Sigmoid colon (tissue), 7 donors: ENCODE data around the gene CYP2D6. TPM values are rescaled to one million over a fixed set of nuclear protein-coding genes. Genes with fewer than 3 reads are reported as not detected.

Experiments used
- DNase-seq: peaks from one replicate; pipeline ENCODE4 v3.0.0-alpha.2; 2019
- H3K27ac ChIP-seq, 4 donors: fragments of 200-600 bp; sonication (generic); one replicate each; pipeline ENCODE4 v1.5.1; 2016 to 2019; ENCODE audit warnings: mild to moderate bottlenecking in 1 of 4
- H3K27me3 ChIP-seq, 3 donors: fragments of 200-600 bp; sonication (generic); one replicate each; pipeline ENCODE4 v1.5.1; 2019; ENCODE audit warnings: mild to moderate bottlenecking in 1 of 3
- H3K36me3 ChIP-seq, 4 donors: fragments of 200-600 bp; sonication (generic); one replicate each; pipeline ENCODE4 v1.5.1; 2016 to 2019
- H3K4me1 ChIP-seq, 4 donors: fragments of 200-600 bp; sonication (generic); one replicate each; pipeline ENCODE4 v1.5.1; 2017 to 2019
- H3K4me3 ChIP-seq, 4 donors: fragments of 200-600 bp; sonication (generic); one replicate each; pipeline ENCODE4 v1.5.1; 2017 to 2019; ENCODE audit warnings: mild to moderate bottlenecking in 2 of 4, moderate library complexity in 1 of 4
- H3K9me3 ChIP-seq, 4 donors: fragments of 200-600 bp in 3 of 4; sonication (generic) in 3 of 4; one replicate each; pipeline versions ENCODE4 v1.5.1 to v1.6.1; 2013 to 2019
- EP300 ChIP-seq, 4 donors: sonication (generic); formaldehyde crosslinking; IDR thresholded peaks; one replicate each; pipeline ENCODE4 v1.6.1; 2017; ENCODE audit warnings: antibody characterized with exemption in 4 of 4
- POLR2A ChIP-seq, 2 donors: fragments of 450-650 bp; IDR thresholded peaks; one replicate each; pipeline ENCODE4 v1.6.1; 2016; ENCODE audit warnings: antibody characterized with exemption in 2 of 2, mild to moderate bottlenecking in 2 of 2, moderate library complexity in 2 of 2
- POLR2AphosphoS5 ChIP-seq, 4 donors: sonication (generic); formaldehyde crosslinking; IDR thresholded peaks; one replicate each; pipeline ENCODE4 v1.6.1; 2017; ENCODE audit warnings: antibody characterized with exemption in 4 of 4
- WGBS, 2 donors: extraction: QIAGEN DNeasy Blood & Tissue Kit; methylation state at CpG; one replicate each; pipeline ENCODE4 v1.1.7; 2013; 5-methylcytosine and 5-hydroxymethylcytosine counted together
- intact Hi-C: fragments of 100-400 bp; cut with DNase I; formaldehyde crosslinking; loops from one replicate; pipeline ENCODE4 v1.15.1; 2023
- polyA plus RNA-seq, 3 donors: library from polyadenylated mRNA; stranded (reverse); fragments of 200-250 nt; gene quantifications; one replicate each; pipeline ENCODE4 v1.2.3, GENCODE V29; 2013
- total RNA-seq, 4 donors: library from RNA; depleted of rRNA; stranded (reverse); fragments of >200 nt; gene quantifications; one replicate each; pipeline ENCODE4 v1.1.0, GENCODE V29; 2016
- TF ChIP-seq, protein P1 (sequence below), 4 experiments: fragments of 450-650 bp in 3 of 4; fragments of 200-600 bp in 1 of 4; IDR thresholded peaks; one replicate each; pipeline ENCODE4 v1.5.1; 2016 to 2019; ENCODE audit warnings: antibody characterized with exemption in 4 of 4, mild to moderate bottlenecking in 3 of 4, moderate library complexity in 2 of 4
- donor health status: healthy with polysubstance abuse.
- donor health status: Bipolar disorder and iron deficiency.
- donor health status: healthy.

CYP2D6 gene
- total and polyA plus RNA-seq, 7 donors: 0.36 to 3.7 (median 1.2) TPM; not detected in 3

GRCh38 chr22:42174062-42174461 lies 43.5 kb upstream of the CYP2D6 start:
- H3K4me1 ChIP-seq: peaks cover 0 to 38% (median 21%) of the 10 kb centered on the region in 4 donors
- no peaks in the 10 kb centered on the region for H3K27me3 ChIP-seq
- intact Hi-C loops: no loop called here
- TF ChIP-seq POLR2AphosphoS5 (IDR thresholded peaks at IDR 0.05) (no peak), EP300 (IDR thresholded peaks at IDR 0.05) (no peak), POLR2A (IDR thresholded peaks at IDR 0.05) (no peak)
- TF ChIP-seq, protein P1, sequence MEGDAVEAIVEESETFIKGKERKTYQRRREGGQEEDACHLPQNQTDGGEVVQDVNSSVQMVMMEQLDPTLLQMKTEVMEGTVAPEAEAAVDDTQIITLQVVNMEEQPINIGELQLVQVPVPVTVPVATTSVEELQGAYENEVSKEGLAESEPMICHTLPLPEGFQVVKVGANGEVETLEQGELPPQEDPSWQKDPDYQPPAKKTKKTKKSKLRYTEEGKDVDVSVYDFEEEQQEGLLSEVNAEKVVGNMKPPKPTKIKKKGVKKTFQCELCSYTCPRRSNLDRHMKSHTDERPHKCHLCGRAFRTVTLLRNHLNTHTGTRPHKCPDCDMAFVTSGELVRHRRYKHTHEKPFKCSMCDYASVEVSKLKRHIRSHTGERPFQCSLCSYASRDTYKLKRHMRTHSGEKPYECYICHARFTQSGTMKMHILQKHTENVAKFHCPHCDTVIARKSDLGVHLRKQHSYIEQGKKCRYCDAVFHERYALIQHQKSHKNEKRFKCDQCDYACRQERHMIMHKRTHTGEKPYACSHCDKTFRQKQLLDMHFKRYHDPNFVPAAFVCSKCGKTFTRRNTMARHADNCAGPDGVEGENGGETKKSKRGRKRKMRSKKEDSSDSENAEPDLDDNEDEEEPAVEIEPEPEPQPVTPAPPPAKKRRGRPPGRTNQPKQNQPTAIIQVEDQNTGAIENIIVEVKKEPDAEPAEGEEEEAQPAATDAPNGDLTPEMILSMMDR (IDR thresholded peaks at IDR 0.05): no peak
- DNase-seq: no peak
- H3K4me3 ChIP-seq: no peak overlapping the region
- no peaks in the 10 kb centered on the region for H3K36me3 ChIP-seq
- no peak overlapping the region for H3K27ac ChIP-seq
- no peaks in the 10 kb centered on the region for H3K9me3 ChIP-seq
- 59 to 87% methylated on average over 4 of the region's 4 CpGs for WGBS, 2 donors

GRCh38 chr22:42173183-42173926 lies 42.7 kb upstream of the CYP2D6 start:
- no peaks in the 10 kb centered on the region for H3K9me3 ChIP-seq
- intact Hi-C loops: no loop called here
- no peak overlapping the region for H3K4me3 ChIP-seq
- H3K36me3 ChIP-seq: peaks cover 0 to 4% (median 1%) of the 10 kb centered on the region in 4 donors
- H3K27me3 ChIP-seq: no peaks in the 10 kb centered on the region
- no peak for DNase-seq
- H3K27ac ChIP-seq: no peak overlapping the region
- peaks cover 0 to 38% (median 21%) of the 10 kb centered on the region in 4 donors for H3K4me1 ChIP-seq
- 76 to 82% methylated on average over 6 of the region's 6 CpGs for WGBS, 2 donors
- TF ChIP-seq EP300 (IDR thresholded peaks at IDR 0.05): no peak
- no peak for TF ChIP-seq POLR2AphosphoS5 (IDR thresholded peaks at IDR 0.05)
- no peak for TF ChIP-seq POLR2A (IDR thresholded peaks at IDR 0.05)
- TF ChIP-seq, protein P1 (IDR thresholded peaks at IDR 0.05): no peak

- intact Hi-C loops: no loop called here
- no peak for DNase-seq
- no peak overlapping the region for H3K4me3 ChIP-seq
- peaks cover 0 to 6% (median 5%) of the 10 kb centered on the region in 4 donors for H3K36me3 ChIP-seq
- H3K9me3 ChIP-seq: no peaks in the 10 kb centered on the region
- peaks cover 0 to 38% (median 21%) of the 10 kb centered on the region in 4 donors for H3K4me1 ChIP-seq
- H3K27ac ChIP-seq: no peak overlapping the region
- WGBS, 2 donors: 16 to 58% methylated on average over 5 of the region's 5 CpGs
- no peaks in the 10 kb centered on the region for H3K27me3 ChIP-seq
- no peak for TF ChIP-seq POLR2A (IDR thresholded peaks at IDR 0.05)
- no peak for TF ChIP-seq EP300 (IDR thresholded peaks at IDR 0.05)
- no peak for TF ChIP-seq POLR2AphosphoS5 (IDR thresholded peaks at IDR 0.05)
- TF ChIP-seq, protein P1 (IDR thresholded peaks at IDR 0.05): no peak
Measured at GRCh38 chr22:42172773-42173172, 42.2 kb upstream of the CYP2D6 start.

DNA sequence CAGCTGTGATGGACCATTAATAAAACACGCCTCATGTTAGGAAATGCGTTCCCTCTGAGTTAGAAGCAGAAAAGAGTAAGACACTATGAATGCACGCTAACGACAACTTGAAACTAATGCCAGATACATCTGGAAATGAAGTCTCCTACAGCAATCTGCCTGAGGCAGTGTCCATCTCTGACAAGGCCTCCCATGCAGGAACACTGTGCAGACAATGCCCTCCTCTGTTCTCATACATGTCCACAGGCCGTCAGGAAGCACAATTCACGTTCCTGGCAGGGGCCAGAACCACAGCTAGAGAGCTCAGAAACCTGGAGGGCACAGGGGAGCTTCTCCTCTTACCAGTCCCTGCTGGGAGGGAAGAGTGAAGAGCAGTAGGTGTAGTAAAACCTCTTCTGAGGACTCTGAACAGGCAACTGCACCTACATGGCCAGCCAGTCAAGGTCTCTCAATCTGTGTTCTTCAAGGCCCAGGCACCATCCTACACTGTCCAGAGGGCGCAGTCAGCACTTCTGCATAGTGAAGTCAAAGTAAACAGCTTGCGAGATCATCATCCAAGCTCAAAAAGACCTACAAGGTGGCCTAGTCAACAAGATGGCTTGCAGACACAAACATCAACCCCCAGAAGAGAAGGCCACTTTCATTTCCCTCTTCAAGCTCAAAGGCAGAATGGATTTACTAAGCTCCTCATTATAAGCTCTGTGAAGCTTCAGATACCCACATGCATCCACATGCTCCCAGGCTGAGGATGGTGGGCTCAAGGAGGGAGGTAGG lies 41.5 kb upstream of the CYP2D6 start:
- WGBS, 2 donors: 83 to 85% methylated on average over 8 of the region's 8 CpGs
- H3K4me3 ChIP-seq: no peak overlapping the region
- peaks cover 0 to 38% (median 21%) of the 10 kb centered on the region in 4 donors for H3K4me1 ChIP-seq
- intact Hi-C loops: no loop called here
- no peak for DNase-seq
- no peaks in the 10 kb centered on the region for H3K27me3 ChIP-seq
- H3K27ac ChIP-seq: no peak overlapping the region
- H3K9me3 ChIP-seq: no peaks in the 10 kb centered on the region
- TF ChIP-seq, protein P1 (IDR thresholded peaks at IDR 0.05): no peak
- TF ChIP-seq EP300 (IDR thresholded peaks at IDR 0.05) (no peak), POLR2AphosphoS5 (IDR thresholded peaks at IDR 0.05) (no peak), POLR2A (IDR thresholded peaks at IDR 0.05) (no peak)
- H3K36me3 ChIP-seq: peaks cover 0 to 6% (median 5%) of the 10 kb centered on the region in 4 donors
